ENCODE results near the gene TMEM89.

TMEM89 gene

DNA sequence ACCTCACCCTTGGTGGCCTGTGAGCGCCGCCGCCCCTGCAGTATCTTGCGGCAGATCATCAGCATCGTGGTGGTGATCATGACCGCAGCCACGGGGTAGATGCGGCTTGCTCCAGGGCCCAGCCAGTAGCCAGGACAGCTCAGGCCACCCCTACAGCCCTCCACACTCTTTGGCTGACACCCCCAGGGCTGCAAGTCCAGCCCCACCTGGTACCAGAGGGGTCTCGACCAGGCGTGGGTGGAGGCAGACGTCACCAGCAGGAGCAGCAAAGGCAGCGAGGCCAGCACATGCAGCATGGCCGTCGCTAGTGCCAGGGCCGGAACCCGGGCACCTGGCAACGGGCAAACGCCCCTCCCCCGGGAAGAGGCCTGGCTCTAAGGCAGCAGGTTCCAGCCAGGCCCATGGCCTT, at the start of gene TMEM89:
Gene TMEM89, minus strand, starts transcription at position 309 of the 409 bp plus-strand sequence. Its CDS starts 13 bp downstream, at position 296.
- DNase-seq, result no peak

GRCh38 chr3:48664929-48665328, 43.4 kb upstream of the TMEM89 start:
- DNase-seq, result no peak

DNA sequence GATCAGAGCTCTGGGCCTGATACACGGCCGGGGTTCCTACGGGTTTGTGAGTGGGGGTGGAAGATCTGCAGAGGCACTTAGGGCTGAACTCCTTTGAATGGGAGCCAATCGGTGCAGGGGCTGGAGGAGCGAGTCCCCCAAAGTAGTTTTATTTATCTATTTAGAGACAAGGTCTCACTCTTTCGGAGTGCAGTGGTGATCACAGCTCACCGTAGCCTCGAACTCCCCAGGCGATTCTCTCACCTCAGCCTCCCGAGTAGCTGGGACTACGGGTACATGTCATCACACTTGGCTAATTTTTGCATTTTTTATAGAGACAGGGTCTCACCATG, 42.7 kb upstream of the TMEM89 start:
- DNase-seq, result no peak

GRCh38 chr3:48663489-48664312, 42.1 kb upstream of the TMEM89 start:
- peak; percentile 94 for DNase-seq

DNA sequence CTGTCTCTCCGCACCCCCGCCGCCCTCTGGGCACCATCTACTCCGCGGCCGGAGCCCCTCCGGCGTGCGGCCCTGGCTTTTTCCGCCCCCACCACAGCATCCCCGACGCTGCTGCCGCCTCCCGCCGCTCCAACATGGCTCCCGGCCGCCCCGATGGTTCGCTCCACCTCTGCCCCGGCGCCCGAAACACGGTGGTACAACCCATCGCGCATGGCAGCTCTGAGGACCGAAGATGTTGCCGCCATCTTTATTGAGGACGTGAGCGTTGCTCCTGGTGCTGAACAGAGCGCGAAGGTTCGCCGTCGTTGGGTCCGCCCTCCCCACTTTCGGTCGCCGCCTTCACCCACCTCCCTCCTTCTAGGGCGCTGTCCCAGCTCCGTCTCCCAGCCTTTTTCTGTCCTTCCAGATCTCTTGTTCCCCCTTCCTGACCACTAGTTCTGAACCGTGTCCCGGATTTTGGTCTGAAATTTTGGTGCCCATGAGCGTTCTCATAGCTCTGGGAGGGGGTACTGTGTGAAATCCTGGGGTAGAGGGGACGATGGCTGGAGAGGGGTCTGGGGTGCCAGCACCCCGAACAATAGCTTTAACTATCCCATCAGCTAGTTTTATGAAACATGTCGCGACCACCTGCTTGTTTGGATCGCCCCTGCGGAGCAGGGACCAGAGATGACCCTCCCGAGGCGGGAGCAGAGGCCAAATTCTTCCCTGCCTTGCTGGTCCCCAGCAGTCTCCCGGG, 41.4 kb upstream of the TMEM89 start, which contains the start of gene CELSR3:
Gene CELSR3, minus strand, starts transcription at position 134 of the 736 bp plus-strand sequence. CDS start 252 bp downstream, outside the sequence.
- peak; percentile 80 for DNase-seq

GRCh38 chr3:48662145-48662752, 40.7 kb upstream of the TMEM89 start:
- DNase-seq, result no peak

DNA sequence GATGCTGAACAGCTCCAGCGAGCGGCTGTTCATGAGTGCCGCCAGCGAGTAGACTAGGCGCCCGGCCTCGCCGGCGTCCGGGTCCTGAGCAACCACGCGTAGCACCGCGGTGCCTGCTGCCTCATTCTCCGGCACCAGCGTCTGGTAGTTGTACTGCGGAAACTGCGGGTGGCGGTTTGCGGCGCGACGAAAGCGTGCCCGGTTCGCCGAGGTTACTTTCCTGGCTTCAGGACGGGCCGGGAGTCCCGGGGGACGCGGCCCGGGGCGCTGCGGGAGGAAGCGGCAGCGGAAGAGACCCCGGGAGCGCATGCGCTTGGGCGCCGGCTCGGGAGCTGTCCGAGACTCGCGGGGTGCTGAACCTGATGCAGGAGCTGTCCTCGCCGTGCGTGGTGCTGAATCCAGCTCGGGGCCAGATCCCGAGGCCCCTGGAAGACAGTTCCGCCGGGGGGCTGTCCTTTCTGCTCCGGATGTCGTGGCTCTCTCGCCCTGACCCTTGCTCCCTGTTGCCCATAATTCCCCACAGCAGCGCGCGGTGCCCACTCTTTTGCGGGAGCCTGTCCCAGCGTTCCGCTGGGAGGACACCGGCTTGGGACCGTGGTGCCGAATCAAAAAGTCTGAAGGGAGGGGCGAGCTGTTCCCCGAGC, 40.1 kb upstream of the TMEM89 start:
- peak; percentile 87 for DNase-seq

- no peak for DNase-seq
These were observed 39.3 kb upstream of the TMEM89 start for GRCh38 chr3:48660800-48661400.

DNA sequence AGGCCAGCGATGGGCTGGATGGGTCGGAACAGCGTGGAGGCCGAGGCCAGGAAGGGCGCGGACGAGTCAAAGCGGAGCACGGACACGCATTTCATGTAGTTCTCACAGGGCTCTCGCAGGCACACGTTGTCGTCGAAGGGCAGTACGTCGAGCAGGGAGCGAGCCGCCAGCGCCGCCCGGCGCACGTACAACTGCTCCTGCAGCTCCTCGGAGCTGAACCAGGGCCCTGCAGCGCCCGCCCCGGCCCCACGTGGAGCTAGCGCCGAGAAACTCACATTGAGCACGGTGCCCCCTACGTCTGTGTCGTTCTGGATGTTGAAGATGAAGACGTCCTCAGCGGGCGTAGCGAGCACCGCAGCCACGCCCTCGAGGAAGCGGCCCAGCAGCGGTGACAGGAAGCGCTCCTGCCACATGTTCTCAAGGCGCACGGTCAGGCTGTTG, 35.3 kb upstream of the TMEM89 start:
- no peak for DNase-seq

DNA sequence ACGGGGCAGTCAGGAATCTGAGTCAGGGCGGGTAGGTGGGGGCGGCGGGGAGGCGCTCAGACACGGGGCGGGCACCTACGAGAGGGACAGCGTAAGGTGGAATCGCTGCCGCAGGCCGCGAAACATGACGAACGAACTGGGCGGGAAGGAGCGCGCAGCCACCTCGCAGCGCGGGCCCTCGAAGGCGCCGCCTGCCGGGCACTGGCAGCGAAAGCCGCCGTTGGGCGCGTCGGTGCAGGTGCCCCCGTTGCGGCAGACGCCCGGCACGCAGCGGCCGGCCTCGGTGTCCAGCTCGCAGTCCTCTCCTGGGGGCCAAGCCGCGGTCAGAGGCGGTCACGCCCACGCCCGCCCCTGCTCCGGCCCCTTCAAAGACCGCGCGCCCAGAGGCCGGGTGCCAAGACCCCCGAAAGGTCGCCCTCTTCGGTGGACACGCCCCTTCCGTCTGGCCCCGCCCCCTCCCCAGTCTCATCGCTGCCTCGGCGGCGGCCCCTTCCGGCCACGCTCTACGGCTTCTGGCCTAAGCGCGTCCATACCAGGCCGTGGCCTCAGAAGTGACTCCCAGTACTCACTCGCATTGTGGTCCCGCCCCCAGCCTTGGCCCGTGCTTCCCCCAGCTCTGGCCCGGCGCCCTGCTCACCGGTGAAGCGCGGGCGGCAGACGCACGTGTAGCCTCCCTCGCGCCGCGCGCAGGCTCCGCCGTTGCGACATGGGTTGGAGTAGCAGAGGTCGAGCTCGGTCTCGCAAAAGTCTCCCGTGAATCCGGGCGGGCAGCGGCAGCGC, 34.7 kb upstream of the TMEM89 start:
- peak; percentile 83 for DNase-seq

DNA sequence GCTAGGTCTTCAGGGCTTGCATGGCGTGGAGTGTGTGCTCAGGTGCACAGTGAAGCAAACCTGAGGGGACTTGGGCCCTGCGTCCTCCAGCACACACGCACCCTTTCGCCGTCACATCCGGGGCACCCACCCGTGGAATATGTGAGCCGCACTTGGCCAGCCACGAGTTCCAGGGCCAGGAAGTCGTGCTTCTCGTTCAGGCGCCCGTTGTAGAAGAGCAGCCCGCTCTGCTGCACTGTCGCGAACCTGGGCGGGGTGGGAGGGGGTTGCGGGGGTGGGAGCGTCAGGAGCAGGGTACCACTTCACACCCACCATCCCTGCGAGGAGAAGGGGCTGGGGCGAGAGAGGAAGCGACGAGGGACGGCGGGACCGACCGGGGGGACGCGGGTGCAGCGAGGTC, 34.0 kb upstream of the TMEM89 start:
- DNase-seq, result no peak

GRCh38 chr3:48655063-48655462, 33.5 kb upstream of the TMEM89 start:
- DNase-seq, result no peak

- no peak for DNase-seq
These were observed 31.6 kb upstream of the TMEM89 start for GRCh38 chr3:48652923-48653715.

GRCh38 chr3:48651771-48652170, 30.2 kb upstream of the TMEM89 start:
- no peak for DNase-seq

- no peak for DNase-seq
These were observed 29.2 kb upstream of the TMEM89 start for GRCh38 chr3:48650723-48651122.

- DNase-seq, result no peak
These were observed 26.8 kb upstream of the TMEM89 start for GRCh38 chr3:48648188-48648850.

GRCh38 chr3:48647714-48648113, 26.1 kb upstream of the TMEM89 start:
- DNase-seq, result no peak

DNA sequence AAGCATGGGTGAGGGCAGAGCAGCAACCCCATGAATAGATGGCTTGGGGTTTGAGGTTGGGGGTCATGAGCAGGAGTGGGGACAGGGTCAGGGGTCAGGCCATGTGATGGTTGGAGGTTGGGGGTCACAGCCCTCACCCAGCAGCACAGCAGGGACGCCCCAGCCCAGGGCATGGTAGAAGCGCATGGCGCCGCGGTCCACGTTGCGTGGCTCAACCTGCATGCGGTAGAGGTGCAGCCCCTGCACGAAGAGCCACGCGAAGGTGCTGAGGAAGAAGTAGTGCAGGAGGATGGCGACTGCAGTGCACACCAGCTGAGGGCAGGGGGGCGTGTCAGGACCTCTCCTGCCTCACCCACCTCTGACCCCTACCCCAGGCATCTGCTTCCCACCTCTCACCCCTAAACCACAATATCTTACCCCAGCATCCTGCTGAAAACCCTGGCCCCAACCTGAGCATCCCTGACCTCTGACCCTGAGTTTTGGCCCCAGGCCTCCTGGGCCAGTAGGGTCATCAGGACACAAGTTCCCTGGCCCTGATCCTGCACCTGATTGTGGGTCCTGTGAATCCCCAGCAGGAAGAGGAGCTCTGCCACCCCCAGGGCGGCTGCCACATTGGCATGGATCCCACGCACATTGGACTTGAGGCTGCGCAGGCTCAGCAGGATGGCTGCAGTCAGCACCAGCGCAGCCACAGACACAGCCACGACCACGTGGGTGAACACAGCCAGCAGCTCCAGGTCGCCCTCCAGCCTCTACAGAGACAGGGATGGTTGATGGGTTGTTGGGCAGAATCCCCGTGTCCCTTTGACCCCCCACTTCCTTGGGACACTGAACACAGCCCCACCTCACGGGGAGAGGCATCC, 23.6 kb upstream of the TMEM89 start:
- DNase-seq, result no peak

DNA sequence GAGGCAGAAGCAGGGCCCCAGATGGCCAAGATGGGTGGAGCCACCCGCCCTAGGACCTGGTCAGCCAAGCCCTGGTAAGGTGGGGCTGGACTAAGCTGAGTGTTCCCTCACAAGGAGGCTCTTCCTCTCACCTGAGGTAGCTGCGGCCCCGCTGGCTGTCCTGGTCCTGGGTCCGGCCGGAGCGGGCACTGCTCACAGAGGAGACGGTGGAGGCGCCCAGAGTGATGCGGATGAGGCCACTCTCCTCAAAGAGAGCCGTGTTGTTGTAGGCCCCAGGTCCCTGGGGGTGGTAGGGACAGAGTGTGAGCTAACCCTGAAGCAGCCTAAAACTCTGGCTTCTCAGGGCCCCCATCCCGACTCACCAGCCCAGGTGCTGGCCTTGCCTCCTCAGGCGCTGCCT, 21.0 kb upstream of the TMEM89 start:
- DNase-seq, result no peak
